ENCODE data around the gene CYLD. TPM values are rescaled to one million over a fixed set of nuclear protein-coding genes. Genes with fewer than 3 reads are reported as not detected.

Gene CYLD
- total RNA-seq, 1 donor from 2014 or later: 122 TPM

GRCh38 chr16:50781518-50781917 lies 39.6 kb downstream of the CYLD start:
- DNase-seq (no peak), ATAC-seq (ENCODE audit: low read depth) (no peak)
- H3K9me3 Mint-ChIP-seq: no peaks in the 10 kb centered on the region
- POLR2A ChIA-PET: no interaction called here
- no peaks in the 10 kb centered on the region for H3K27me3 Mint-ChIP-seq
- no peak for TF ChIP-seq CTCF (IDR thresholded peaks at IDR 0.05)
- no peak overlapping the region for H3K4me3 Mint-ChIP-seq
- H3K36me3 Mint-ChIP-seq (ENCODE audit: low read depth): peaks cover 82% of the 10 kb centered on the region
- H3K4me1 Mint-ChIP-seq: no peaks in the 10 kb centered on the region
- no peak overlapping the region for H3K27ac Mint-ChIP-seq
- intact Hi-C loops (cut with micrococcal nuclease): no loop called here
- CTCF ChIA-PET: interaction anchor here (1.9 kb wide), 1 partner anchor 24 kb away, joined by 6 read pairs; no protein-coding TSS in a partner anchor

- Mint-ChIP-seq H3K4me3 (no peak overlapping the region), H3K27ac (no peak overlapping the region), H3K27me3 (no peaks in the 10 kb centered on the region), H3K4me1 (no peaks in the 10 kb centered on the region), H3K36me3 (ENCODE audit: low read depth) (peaks cover 78% of the 10 kb centered on the region), H3K9me3 (peaks cover 5% of the 10 kb centered on the region)
- ATAC-seq (ENCODE audit: low read depth) (no peak), DNase-seq (no peak)
- no peak for TF ChIP-seq CTCF (IDR thresholded peaks at IDR 0.05)
- intact Hi-C loops (cut with micrococcal nuclease): no loop called here
- ChIA-PET POLR2A (no interaction called here), CTCF (interaction anchor here (2.5 kb wide), 1 partner anchor 17 kb away, joined by 11 read pairs; no protein-coding TSS in a partner anchor)
These were observed 47.9 kb downstream of the CYLD start for GRCh38 chr16:50789757-50790156.

- Mint-ChIP-seq H3K4me3 (no peak overlapping the region), H3K27me3 (no peaks in the 10 kb centered on the region), H3K27ac (no peak overlapping the region), H3K36me3 (ENCODE audit: low read depth) (peaks cover 83% of the 10 kb centered on the region), H3K9me3 (peaks cover 5% of the 10 kb centered on the region), H3K4me1 (no peaks in the 10 kb centered on the region)
- no peak for TF ChIP-seq CTCF (IDR thresholded peaks at IDR 0.05)
- ChIA-PET POLR2A (no interaction called here), CTCF (no interaction called here)
- intact Hi-C loops (cut with micrococcal nuclease): no loop called here
- DNase-seq (no peak), ATAC-seq (ENCODE audit: low read depth) (no peak)
These were observed 49.6 kb downstream of the CYLD start for GRCh38 chr16:50791522-50791921.

- TF ChIP-seq CTCF (IDR thresholded peaks at IDR 0.05): no peak
- Mint-ChIP-seq H3K27ac (no peak overlapping the region), H3K36me3 (ENCODE audit: low read depth) (peaks cover 87% of the 10 kb centered on the region), H3K4me1 (no peaks in the 10 kb centered on the region), H3K27me3 (no peaks in the 10 kb centered on the region), H3K4me3 (no peak overlapping the region), H3K9me3 (peaks cover 4% of the 10 kb centered on the region)
- DNase-seq (no peak), ATAC-seq (ENCODE audit: low read depth) (no peak)
- ChIA-PET CTCF (interaction anchor here (3.4 kb wide), 1 partner anchor 10 kb away, joined by 25 read pairs; no protein-coding TSS in a partner anchor), POLR2A (no interaction called here)
- intact Hi-C loops (cut with micrococcal nuclease): no loop called here
These were observed 54.9 kb downstream of the CYLD start for GRCh38 chr16:50796829-50797228.

GRCh38 chr16:50797456-50797855 lies 55.6 kb downstream of the CYLD start:
- intact Hi-C loops (cut with micrococcal nuclease): no loop called here
- DNase-seq (no peak), ATAC-seq (ENCODE audit: low read depth) (no peak)
- H3K4me3 Mint-ChIP-seq: no peak overlapping the region
- CTCF ChIA-PET: interaction anchor here (3.4 kb wide), 1 partner anchor 9 kb away, joined by 25 read pairs; no protein-coding TSS in a partner anchor
- no peaks in the 10 kb centered on the region for H3K27me3 Mint-ChIP-seq
- H3K4me1 Mint-ChIP-seq: no peaks in the 10 kb centered on the region
- no peak for TF ChIP-seq CTCF (IDR thresholded peaks at IDR 0.05)
- H3K27ac Mint-ChIP-seq: no peak overlapping the region
- POLR2A ChIA-PET: no interaction called here
- peaks cover 82% of the 10 kb centered on the region for H3K36me3 Mint-ChIP-seq (ENCODE audit: low read depth)
- H3K9me3 Mint-ChIP-seq: peaks cover 4% of the 10 kb centered on the region
